ENCODE results near the gene ARHGAP44. TPM values are rescaled to one million over a fixed set of nuclear protein-coding genes. Genes with fewer than 3 reads are reported as not detected.

The ARHGAP44 gene
- total and polyA plus RNA-seq, 9 of the 15 experiments (the other 6 are each of a cell fraction or from before 2014, with no cell fraction given), result 0.01 to 0.68 (median 0.07) TPM; not detected in 1

DNA sequence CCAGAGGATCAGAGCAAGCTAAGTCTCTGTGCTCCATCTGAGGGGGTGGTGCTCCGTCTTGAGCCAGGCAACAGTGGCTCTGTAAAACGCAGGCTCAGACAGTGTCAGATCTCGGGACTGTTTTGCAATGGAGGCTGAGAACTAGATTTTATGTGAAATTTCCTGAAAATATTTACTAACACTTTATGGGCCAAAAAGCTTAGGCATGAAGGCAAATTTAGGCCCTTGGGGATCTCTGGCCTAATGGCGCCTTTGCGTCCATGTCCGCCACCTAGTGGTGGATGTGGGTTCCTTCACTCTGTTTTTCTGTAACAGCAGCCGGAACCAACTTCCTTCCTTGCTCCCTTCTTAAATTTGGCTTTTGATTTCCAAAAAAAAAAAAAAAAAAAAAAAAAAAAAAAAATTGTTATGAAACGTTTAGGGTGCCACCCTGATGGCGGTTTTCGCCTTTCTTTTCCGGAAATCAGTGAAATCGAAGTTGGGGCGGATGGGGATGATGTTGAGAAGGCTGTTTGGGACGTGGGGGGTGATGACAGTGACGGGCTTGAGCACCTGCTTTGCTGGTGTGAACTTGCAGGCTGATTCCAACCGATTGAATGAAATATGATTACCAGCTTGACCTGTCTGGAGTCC is 242.5 kb downstream of the ARHGAP44 start:
- Histone ChIP-seq H3K4me1 (replicated peaks in 1 of 2; ENCODE audit: control insufficient read depth in 2 of 2, insufficient read depth in 2 of 2, low read length in 2 of 2) (no peaks in the 10 kb centered on the region), H3K79me2 (ENCODE audit: control insufficient read depth, insufficient read depth, low read length) (no peaks in the 10 kb centered on the region), H2AFZ (ENCODE audit: low read depth, low read length) (peak overlapping the region; percentile 80), H3K9ac (ENCODE audit: insufficient read depth in 1 of 2, low read depth in 2 of 2, low read length in 2 of 2) (no peak overlapping the region), H3K9me3 (replicated peaks; ENCODE audit: control insufficient read depth, insufficient read depth, low read depth, low read length) (no peaks in the 10 kb centered on the region), H3K36me3 (ENCODE audit: control insufficient read depth, insufficient read depth, low read length) (no peaks in the 10 kb centered on the region), H3K27me3 (ENCODE audit: control insufficient read depth in 2 of 2, insufficient read depth in 2 of 2, low read length in 2 of 2) (peaks cover 0 to 6% of the 10 kb centered on the region in 2 experiments; a peak in 1 of 5 replicates), H3K27ac (ENCODE audit: extremely low read depth, low read depth, low read length) (no peak overlapping the region), H3K9me1 (ENCODE audit: control insufficient read depth, insufficient read depth, low read length) (no peaks in the 10 kb centered on the region), H4K20me1 (replicated peaks; ENCODE audit: control insufficient read depth, insufficient read depth, low read length) (no peaks in the 10 kb centered on the region), H3K4me3 (no peak overlapping the region), H3K4me2 (ENCODE audit: insufficient read depth, low read length) (no peak overlapping the region)
- TF ChIP-seq, protein P1, sequence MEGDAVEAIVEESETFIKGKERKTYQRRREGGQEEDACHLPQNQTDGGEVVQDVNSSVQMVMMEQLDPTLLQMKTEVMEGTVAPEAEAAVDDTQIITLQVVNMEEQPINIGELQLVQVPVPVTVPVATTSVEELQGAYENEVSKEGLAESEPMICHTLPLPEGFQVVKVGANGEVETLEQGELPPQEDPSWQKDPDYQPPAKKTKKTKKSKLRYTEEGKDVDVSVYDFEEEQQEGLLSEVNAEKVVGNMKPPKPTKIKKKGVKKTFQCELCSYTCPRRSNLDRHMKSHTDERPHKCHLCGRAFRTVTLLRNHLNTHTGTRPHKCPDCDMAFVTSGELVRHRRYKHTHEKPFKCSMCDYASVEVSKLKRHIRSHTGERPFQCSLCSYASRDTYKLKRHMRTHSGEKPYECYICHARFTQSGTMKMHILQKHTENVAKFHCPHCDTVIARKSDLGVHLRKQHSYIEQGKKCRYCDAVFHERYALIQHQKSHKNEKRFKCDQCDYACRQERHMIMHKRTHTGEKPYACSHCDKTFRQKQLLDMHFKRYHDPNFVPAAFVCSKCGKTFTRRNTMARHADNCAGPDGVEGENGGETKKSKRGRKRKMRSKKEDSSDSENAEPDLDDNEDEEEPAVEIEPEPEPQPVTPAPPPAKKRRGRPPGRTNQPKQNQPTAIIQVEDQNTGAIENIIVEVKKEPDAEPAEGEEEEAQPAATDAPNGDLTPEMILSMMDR (IDR thresholded peaks at IDR 0.05 in 2 of 3, conservative IDR thresholded peaks at IDR 0.05 in 1 of 3; ENCODE audit: insufficient read depth in 2 of 3, low read depth in 1 of 3, low read length in 3 of 3), result peak; percentile 65 to 74 (median 65)
- TF ChIP-seq YY1 (IDR thresholded peaks at IDR 0.05; ENCODE audit: borderline replicate concordance in 1 of 3, control insufficient read depth in 1 of 3, extremely low read depth in 1 of 3, insufficient read depth in 3 of 3, insufficient read length in 1 of 3, insufficient replicate concordance in 2 of 3, low read depth in 1 of 3, low read length in 2 of 3), result peak in 1 of 3 experiments; percentile 82
- 0 out of 2 replicates have a peak, but pooled peaks have one; percentile 50 for TF ChIP-seq ZNF263 (CRISPR knock-in tag; IDR thresholded peaks at IDR 0.05; ENCODE audit: borderline replicate concordance)
- no peak for TF ChIP-seq CTBP1 (IDR thresholded peaks at IDR 0.05; ENCODE audit: borderline replicate concordance)
- no peak for TF ChIP-seq ZNF212 (CRISPR knock-in tag; IDR thresholded peaks at IDR 0.05)
- in situ Hi-C loops (cut with MboI) (no loop called here), intact Hi-C loops (cut with micrococcal nuclease) (no loop called here)
- 25% methylated on average over 13 of the region's 16 CpGs for WGBS (ENCODE audit: insufficient coverage, low coverage, missing lambda C conversion rate)
- no TSS peak for BruUV-seq (replicated peaks)
- POLR2A ChIA-PET, result no interaction called here
- DNase-seq (ENCODE audit: extremely low read depth in 1 of 4, low spot score in 3 of 4), result peak; percentile 60 to 73 (median 67)
- FAIRE-seq, result peak; percentile 93
- peak; percentile 72 for ATAC-seq
- CTCF ChIA-PET (ENCODE audit: low intra/inter-chr PET ratio), result interaction anchor here (1.1 kb wide), 1 partner anchor 851 kb away, joined by 5 read pairs; no protein-coding TSS in a partner anchor

All from K562 (cell line).